GM10847 (cell line): ENCODE measurements around the gene ZDHHC5.

ENCODE experiments used
- POLR2A ChIP-seq: IDR thresholded peaks from 2 replicates; pipeline ENCODE4 v1.6.1; 2011; ENCODE audit not compliant: insufficient read length; ENCODE audit errors: extremely low read depth

ZDHHC5 gene

DNA sequence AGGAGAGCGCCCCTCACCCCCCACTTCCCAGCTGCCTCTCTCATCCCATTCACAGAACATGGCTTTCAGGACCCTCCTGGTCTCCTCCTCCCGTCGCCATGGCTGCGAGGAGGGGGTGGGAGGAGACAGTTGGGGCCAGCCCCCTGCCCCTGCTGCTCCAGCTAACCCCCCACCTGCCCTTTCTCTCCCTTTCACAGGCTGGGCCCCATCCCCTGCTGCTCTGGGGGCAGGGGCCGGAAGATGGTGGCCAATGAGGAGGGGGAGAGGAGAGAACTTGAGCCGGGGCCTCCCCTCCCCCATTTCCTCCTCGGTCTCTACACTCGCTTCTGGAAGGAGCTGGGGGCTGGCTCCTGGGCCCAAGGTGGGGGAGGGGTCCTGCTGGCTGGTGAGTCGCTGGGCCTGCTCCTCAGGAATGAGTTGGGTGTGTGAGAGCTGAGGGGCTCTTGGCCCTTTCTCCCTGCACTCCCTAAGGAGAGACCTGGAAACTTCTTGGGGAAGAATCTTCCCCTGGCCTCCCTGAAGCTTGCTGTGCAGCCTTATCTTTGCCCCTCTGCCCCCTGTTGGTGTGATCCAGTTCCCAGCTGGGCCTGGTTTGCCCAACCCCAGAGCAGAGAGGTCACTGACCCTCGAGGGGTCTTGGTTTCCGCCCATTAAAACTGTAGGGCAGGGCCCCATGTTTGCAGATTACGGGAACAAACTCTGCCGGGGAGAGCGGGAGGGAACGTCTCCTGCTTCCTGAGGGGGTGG lies 28.4 kb upstream of the ZDHHC5 start:
- no peak for TF ChIP-seq POLR2A

DNA sequence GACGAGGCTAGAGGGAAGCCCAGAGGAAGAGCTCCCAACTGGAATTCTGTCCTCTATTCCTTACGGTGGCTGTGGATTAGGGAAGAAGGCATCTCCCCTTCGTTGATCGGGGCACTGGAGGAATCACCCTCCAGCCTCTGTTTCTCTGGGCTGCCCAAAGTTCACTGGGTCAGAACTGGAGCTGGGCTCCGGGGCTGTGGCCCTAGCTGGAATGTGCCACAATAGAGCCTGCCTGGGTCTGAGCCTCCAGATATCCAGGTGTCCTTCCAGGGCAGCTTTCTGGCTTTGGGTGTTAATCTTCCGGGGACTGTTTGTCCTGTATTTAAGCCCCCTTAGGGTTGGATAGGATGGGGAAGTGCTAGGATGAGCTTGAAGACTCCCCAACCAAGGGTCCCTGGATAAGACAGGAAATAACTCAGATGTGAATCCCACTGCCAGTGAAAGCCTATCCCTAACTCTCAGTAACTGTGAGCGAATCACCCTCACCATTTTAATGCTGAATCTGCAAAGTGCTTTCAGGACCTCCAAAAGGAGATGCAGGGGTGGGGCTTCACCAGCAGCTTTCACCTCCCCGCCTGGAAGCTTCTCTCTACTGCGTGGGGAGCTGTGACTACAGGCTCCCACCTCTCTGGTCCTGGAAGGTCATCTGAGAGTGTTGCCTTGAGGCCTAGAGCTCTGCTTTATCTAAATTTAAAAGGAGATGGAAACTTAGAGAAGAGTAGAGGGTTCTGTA lies 27.7 kb upstream of the ZDHHC5 start:
- no peak for TF ChIP-seq POLR2A

DNA sequence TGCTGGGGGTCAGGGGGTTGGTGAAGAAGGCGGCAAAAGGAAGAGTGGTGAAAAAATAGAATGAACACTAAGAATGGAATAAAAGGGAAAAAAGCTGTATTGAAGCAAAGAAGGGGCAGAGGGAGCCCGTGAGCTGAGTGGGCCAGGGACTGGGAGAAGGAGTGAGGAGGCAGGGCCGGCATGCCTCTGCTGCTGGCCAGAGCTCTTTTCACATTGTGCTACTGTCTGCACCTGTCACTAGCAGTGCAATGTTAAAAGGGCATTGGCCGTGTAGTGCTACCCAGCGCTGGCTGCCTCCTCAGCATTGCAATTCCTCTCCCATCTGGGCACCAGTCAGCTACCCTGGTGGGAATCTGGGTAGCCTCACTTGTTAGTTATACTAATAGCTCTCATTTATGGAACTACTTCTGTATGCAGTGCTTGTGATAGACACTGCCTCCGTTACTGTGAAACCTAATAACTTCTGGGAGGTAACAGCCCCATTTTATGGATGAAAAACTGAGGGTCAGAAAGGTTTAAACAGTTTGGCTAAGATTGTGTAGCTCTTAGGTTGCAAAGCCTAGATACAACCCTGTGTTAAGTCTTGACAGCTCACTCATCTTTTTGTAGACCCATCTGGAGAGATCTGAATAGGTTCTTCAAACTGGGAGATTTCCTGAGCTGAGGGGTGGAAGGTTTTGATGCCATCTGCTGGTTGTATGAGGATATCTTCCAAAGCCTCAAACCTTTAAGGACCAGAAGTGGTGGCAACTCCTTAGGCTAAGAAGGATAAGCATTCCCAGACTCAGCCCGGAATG lies 26.7 kb upstream of the ZDHHC5 start:
- TF ChIP-seq POLR2A = no peak

DNA sequence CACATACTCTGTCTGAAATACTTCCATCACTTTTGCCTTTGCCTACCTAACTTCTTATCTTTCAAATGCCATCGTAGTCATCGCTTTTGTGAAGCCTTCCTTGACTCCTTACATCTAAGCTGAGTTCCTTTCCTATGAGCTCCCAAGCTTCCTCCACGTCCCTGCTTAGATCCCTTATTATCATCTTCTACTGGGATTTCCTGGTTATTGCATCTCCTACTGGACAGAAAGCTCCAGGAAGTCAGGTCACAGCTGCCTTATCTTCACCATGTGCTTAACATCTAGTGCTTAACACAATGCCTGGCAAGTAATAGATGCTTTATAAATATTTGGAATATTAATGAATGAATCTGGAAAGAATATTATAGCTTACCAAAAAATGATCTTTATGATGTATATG lies 24.1 kb upstream of the ZDHHC5 start:
- no peak for TF ChIP-seq POLR2A

GRCh38 chr11:57644748-57645688 lies 22.9 kb upstream of the ZDHHC5 start:
- no peak for TF ChIP-seq POLR2A

- no peak for TF ChIP-seq POLR2A
Measured at GRCh38 chr11:57645689-57646085, 22.2 kb upstream of the ZDHHC5 start.

DNA sequence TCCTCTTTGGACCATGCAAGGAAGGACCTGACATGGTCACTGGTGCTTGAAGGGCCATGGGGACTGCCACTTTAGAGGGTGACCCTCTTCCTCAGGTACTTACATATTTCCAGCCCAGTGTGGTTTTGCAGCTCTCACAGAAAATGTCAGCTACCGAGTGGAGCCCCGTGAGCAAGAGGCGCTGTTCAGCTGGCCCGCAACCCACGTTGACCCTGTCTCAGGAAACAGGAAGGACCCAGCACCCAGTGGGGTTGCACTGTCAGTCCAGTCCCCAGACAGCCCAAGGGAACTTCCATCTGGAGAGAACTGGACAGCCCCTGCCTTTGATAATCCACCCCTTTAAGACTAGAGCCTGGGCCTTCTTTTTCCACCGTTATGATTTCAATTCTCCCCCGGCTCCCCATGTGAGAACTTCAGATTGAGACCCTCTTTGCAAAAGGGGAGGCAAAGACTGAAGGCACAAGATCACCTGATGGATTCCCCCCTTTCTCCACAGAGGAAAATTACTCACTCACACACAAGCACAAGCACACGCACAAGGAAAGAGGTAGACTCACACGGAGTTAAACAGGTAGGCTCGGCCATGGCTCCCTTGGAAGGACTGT lies 21.6 kb upstream of the ZDHHC5 start:
- TF ChIP-seq POLR2A = no peak

- no peak for TF ChIP-seq POLR2A
Measured at GRCh38 chr11:57646799-57647303, 21.1 kb upstream of the ZDHHC5 start.

GRCh38 chr11:57647372-57647771 lies 20.5 kb upstream of the ZDHHC5 start:
- TF ChIP-seq POLR2A = no peak

- no peak for TF ChIP-seq POLR2A
Measured at GRCh38 chr11:57647960-57648800, 19.7 kb upstream of the ZDHHC5 start.

GRCh38 chr11:57648801-57649735 lies 18.8 kb upstream of the ZDHHC5 start:
- TF ChIP-seq POLR2A = no peak
